DOHH2 (cell line): ENCODE results near the gene OLFML1.

ENCODE experiments used
- H3F3A ChIP-seq: fragments of 200-600 bp; sonication (generic), shearing (Covaris generic); 2 replicates; pipeline ENCODE4 v1.6.0; 2016; ENCODE audit warnings: antibody characterized with exemption, mild to moderate bottlenecking; ENCODE audit not compliant: control insufficient read depth, insufficient read depth
- H3K27ac ChIP-seq: fragments of 200-600 bp; sonication (generic); 2 replicates; pipeline ENCODE4 v1.5.1; 2014; ENCODE audit warnings: low read depth, mild to moderate bottlenecking, low read length, moderate library complexity
- H3K27me3 ChIP-seq: fragments of 200-600 bp; sonication (generic); 2 replicates; pipeline ENCODE4 v1.6.1; 2014; ENCODE audit warnings: mild to moderate bottlenecking, low read length, mixed read lengths; ENCODE audit not compliant: control insufficient read depth
- H3K36me3 ChIP-seq: fragments of 200-600 bp; sonication (generic); 2 replicates; pipeline ENCODE4 v1.6.1; 2014; ENCODE audit warnings: mild to moderate bottlenecking, low read length, moderate library complexity, mixed read lengths; ENCODE audit not compliant: control insufficient read depth
- H3K4me1 ChIP-seq: fragments of 200-600 bp; sonication (generic); 2 replicates; pipeline ENCODE4 v1.6.1; 2014; ENCODE audit warnings: mild to moderate bottlenecking, low read length, mixed read lengths; ENCODE audit not compliant: control insufficient read depth
- H3K4me2 ChIP-seq: fragments of 200-600 bp; sonication (generic); 2 replicates; pipeline ENCODE4 v1.6.0; 2014; ENCODE audit warnings: mild to moderate bottlenecking, low read length, moderate library complexity
- H3K4me3 ChIP-seq: fragments of 200-600 bp; sonication (generic); 2 replicates; pipeline ENCODE4 v1.5.1; 2014; ENCODE audit warnings: mild to moderate bottlenecking, low read length, mixed read lengths
- H3K79me2 ChIP-seq: fragments of 200-600 bp; sonication (generic); 2 replicates; pipeline ENCODE4 v1.6.1; 2014; ENCODE audit warnings: mild to moderate bottlenecking, low read length, mixed read lengths; ENCODE audit not compliant: control insufficient read depth
- H3K9me2 ChIP-seq: fragments of 200-600 bp; sonication (generic); replicated peaks from 2 replicates; pipeline ENCODE4 v1.6.1; 2014; ENCODE audit warnings: mild to moderate bottlenecking, low read length, mixed read lengths; ENCODE audit not compliant: control insufficient read depth
- H3K9me3 ChIP-seq: fragments of 200-600 bp; sonication (generic); 2 replicates; pipeline ENCODE4 v1.6.1; 2014; ENCODE audit warnings: antibody characterized with exemption, low read length, mixed read lengths; ENCODE audit not compliant: control insufficient read depth, insufficient read depth
- H4K20me1 ChIP-seq: fragments of 200-600 bp; sonication (generic); 2 replicates; pipeline ENCODE4 v1.6.0; 2014; ENCODE audit warnings: low read depth, mild to moderate bottlenecking, antibody characterized with exemption, low read length, moderate library complexity; ENCODE audit not compliant: control insufficient read depth, insufficient read depth
- CTCF ChIP-seq: fragments of 200-600 bp; sonication (generic); IDR thresholded peaks from one replicate; pipeline ENCODE4 v1.5.1; 2014; ENCODE audit warnings: antibody characterized with exemption, mild to moderate bottlenecking, low read depth, low read length; ENCODE audit not compliant: poor library complexity, severe bottlenecking
- EZH2phosphoT487 ChIP-seq: fragments of 200-600 bp; sonication (generic); IDR thresholded peaks from 2 replicates; pipeline ENCODE4 v1.6.1; 2017; ENCODE audit warnings: borderline replicate concordance, mild to moderate bottlenecking, antibody characterized with exemption, low read length, moderate library complexity, mixed read lengths

Gene OLFML1

DNA sequence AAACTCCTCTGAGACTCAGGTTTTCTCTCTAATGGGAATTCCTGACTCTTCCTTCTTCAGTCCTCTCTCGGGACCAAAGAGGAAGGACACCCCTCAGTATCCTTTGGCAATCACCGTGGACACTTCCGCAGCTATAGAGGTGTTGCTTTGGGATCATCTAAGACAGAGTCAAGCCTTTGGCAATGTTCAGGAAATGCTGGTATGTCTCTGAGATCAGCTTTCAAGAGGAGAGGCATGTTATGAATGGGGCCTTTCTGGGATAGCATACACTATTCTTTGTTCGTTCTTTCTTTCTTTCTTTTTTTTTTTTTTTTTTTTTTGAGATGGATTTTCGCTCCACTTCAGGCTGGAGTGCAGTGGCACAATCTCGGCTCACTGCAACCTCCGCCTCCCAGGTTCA, 14.2 kb upstream of the OLFML1 start:
- Histone ChIP-seq H3K9me3 (no peaks in the 10 kb centered on the region), H3K9me2 (no peaks in the 10 kb centered on the region), H3K4me3 (no peak overlapping the region), H3K4me1 (no peaks in the 10 kb centered on the region), H3K27ac (no peak overlapping the region), H3K4me2 (no peak overlapping the region), H3K27me3 (no peaks in the 10 kb centered on the region), H4K20me1 (no peaks in the 10 kb centered on the region), H3K79me2 (no peaks in the 10 kb centered on the region), H3K36me3 (no peaks in the 10 kb centered on the region), H3F3A (no peaks in the 10 kb centered on the region)
- TF ChIP-seq CTCF, result no peak
- TF ChIP-seq EZH2phosphoT487, result no peak

- no peak overlapping the region for H3K4me2 ChIP-seq
- TF ChIP-seq CTCF (no peak), EZH2phosphoT487 (no peak)
Measured at GRCh38 chr11:7473717-7474116, 11.6 kb upstream of the OLFML1 start.

DNA sequence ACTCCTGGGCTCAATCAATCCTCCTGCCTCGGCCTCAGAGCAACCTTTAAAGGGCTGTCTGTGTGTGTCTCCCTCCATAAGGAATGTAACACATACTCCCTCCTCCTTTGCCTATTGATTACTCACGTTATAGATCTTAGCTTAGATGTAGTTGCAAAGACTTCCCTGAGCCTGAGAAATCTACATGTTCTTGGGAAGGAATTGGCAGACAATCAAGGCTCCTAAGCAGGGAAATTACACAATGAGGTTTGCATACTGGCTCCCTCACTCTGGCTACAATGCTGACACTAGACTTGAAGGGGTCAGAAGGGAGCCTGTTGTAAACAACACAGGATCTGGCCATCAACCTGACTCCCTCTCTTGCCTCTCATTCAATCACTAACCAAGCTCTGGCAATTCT, 5.2 kb upstream of the OLFML1 start:
- Histone ChIP-seq H3K27ac (no peak overlapping the region), H3K9me2 (no peaks in the 10 kb centered on the region), H3K4me3 (no peak overlapping the region), H3K4me1 (no peaks in the 10 kb centered on the region), H3K79me2 (no peaks in the 10 kb centered on the region), H3K36me3 (no peaks in the 10 kb centered on the region), H3K27me3 (0 out of 2 replicates have a peak, but pooled peaks cover 3% of the 10 kb centered on the region), H3F3A (no peaks in the 10 kb centered on the region), H3K9me3 (no peaks in the 10 kb centered on the region), H3K4me2 (no peak overlapping the region), H4K20me1 (no peaks in the 10 kb centered on the region)
- no peak for TF ChIP-seq EZH2phosphoT487
- no peak for TF ChIP-seq CTCF

More at GRCh38 chr11:7473717-7474116, 11.6 kb upstream of the OLFML1 start:
- no peak overlapping the region for H3K27ac ChIP-seq
- no peaks in the 10 kb centered on the region for H4K20me1 ChIP-seq
- no peaks in the 10 kb centered on the region for H3K9me3 ChIP-seq
- H3F3A ChIP-seq, result no peaks in the 10 kb centered on the region
- H3K79me2 ChIP-seq, result no peaks in the 10 kb centered on the region
- no peaks in the 10 kb centered on the region for H3K9me2 ChIP-seq
- no peaks in the 10 kb centered on the region for H3K36me3 ChIP-seq
- H3K4me3 ChIP-seq, result no peak overlapping the region
- 0 out of 2 replicates have a peak, but pooled peaks cover 3% of the 10 kb centered on the region for H3K27me3 ChIP-seq
- H3K4me1 ChIP-seq, result no peaks in the 10 kb centered on the region

GRCh38 chr11:7484131-7484530, 1.2 kb upstream of the OLFML1 start:
- no peaks in the 10 kb centered on the region for H3K79me2 ChIP-seq
- no peak overlapping the region for H3K4me3 ChIP-seq
- H3K36me3 ChIP-seq, result no peaks in the 10 kb centered on the region
- no peak overlapping the region for H3K27ac ChIP-seq
- H3K9me3 ChIP-seq, result no peaks in the 10 kb centered on the region
- H3K27me3 ChIP-seq, result no peaks in the 10 kb centered on the region
- H4K20me1 ChIP-seq, result no peaks in the 10 kb centered on the region
- no peaks in the 10 kb centered on the region for H3F3A ChIP-seq
- H3K4me1 ChIP-seq, result no peaks in the 10 kb centered on the region
- H3K9me2 ChIP-seq, result no peaks in the 10 kb centered on the region
- no peak for TF ChIP-seq EZH2phosphoT487
- no peak for TF ChIP-seq CTCF
- no peak overlapping the region for H3K4me2 ChIP-seq
